ENCODE measurements around the gene USP20.
"Not testable (repeated sequence)": the region's sequence is repeated elsewhere in the genome, so short reads cannot be mapped to it uniquely, and the experiment has no call there.

Gene USP20

GRCh38 chr9:129835128-129835859 is at the start of gene USP20, which contains the start of gene C9orf78:
Gene USP20, plus strand, starts transcription at chr9:129835458. Its CDS starts 17,098 bp downstream, at chr9:129852556.
Gene C9orf78, minus strand, starts transcription at chr9:129835275. Its CDS starts 54 bp downstream, at chr9:129835221.
- DNase-seq (ENCODE audit: low read depth) = peak; percentile 100
- Histone ChIP-seq H3K36me3 (ENCODE audit: control insufficient read depth, insufficient read depth, low read length, severe bottlenecking) (peaks cover 28% of the 10 kb centered on the region), H3K27me3 (replicated peaks; ENCODE audit: control insufficient read depth, insufficient read depth, low read length) (no peaks in the 10 kb centered on the region), H3K4me1 (ENCODE audit: control insufficient read depth, insufficient read depth, low read length) (peaks cover 30% of the 10 kb centered on the region), H3K9me3 (ENCODE audit: control insufficient read depth, low read length) (no peaks in the 10 kb centered on the region), H3K9ac (ENCODE audit: low read length) (peak within 1 kb of the TSS; percentile 91), H3K4me3 (ENCODE audit: low read length) (peak within 1 kb of the TSS; percentile 94)

GRCh38 chr9:129785866-129786265 is 49.4 kb upstream of the USP20 start:
- Histone ChIP-seq H3K36me3 (ENCODE audit: control insufficient read depth, insufficient read depth, low read length, severe bottlenecking) (no peaks in the 10 kb centered on the region), H3K9ac (ENCODE audit: low read length) (no peak overlapping the region), H3K4me1 (ENCODE audit: control insufficient read depth, insufficient read depth, low read length) (peaks cover 20% of the 10 kb centered on the region), H3K27me3 (replicated peaks; ENCODE audit: control insufficient read depth, insufficient read depth, low read length) (no peaks in the 10 kb centered on the region), H3K9me3 (ENCODE audit: control insufficient read depth, low read length) (no peaks in the 10 kb centered on the region), H3K4me3 (ENCODE audit: low read length) (no peak overlapping the region)
- no peak for DNase-seq (ENCODE audit: low read depth)

GRCh38 chr9:129786481-129786880 is 48.8 kb upstream of the USP20 start:
- Histone ChIP-seq H3K9me3 (ENCODE audit: control insufficient read depth, low read length) (no peaks in the 10 kb centered on the region), H3K9ac (ENCODE audit: low read length) (no peak overlapping the region), H3K27me3 (replicated peaks; ENCODE audit: control insufficient read depth, insufficient read depth, low read length) (no peaks in the 10 kb centered on the region), H3K4me1 (ENCODE audit: control insufficient read depth, insufficient read depth, low read length) (peaks cover 20% of the 10 kb centered on the region), H3K36me3 (ENCODE audit: control insufficient read depth, insufficient read depth, low read length, severe bottlenecking) (no peaks in the 10 kb centered on the region), H3K4me3 (ENCODE audit: low read length) (no peak overlapping the region)
- DNase-seq (ENCODE audit: low read depth) = no peak

GRCh38 chr9:129794549-129794948 is 40.7 kb upstream of the USP20 start:
- Histone ChIP-seq H3K9ac (ENCODE audit: low read length) (no peak overlapping the region), H3K27me3 (replicated peaks; ENCODE audit: control insufficient read depth, insufficient read depth, low read length) (peaks cover 33% of the 10 kb centered on the region), H3K36me3 (ENCODE audit: control insufficient read depth, insufficient read depth, low read length, severe bottlenecking) (no peaks in the 10 kb centered on the region), H3K4me1 (ENCODE audit: control insufficient read depth, insufficient read depth, low read length) (no peaks in the 10 kb centered on the region), H3K9me3 (ENCODE audit: control insufficient read depth, low read length) (no peaks in the 10 kb centered on the region), H3K4me3 (ENCODE audit: low read length) (no peak overlapping the region)
- DNase-seq (ENCODE audit: low read depth) = no peak

GRCh38 chr9:129796029-129796428 is 39.2 kb upstream of the USP20 start:
- H3K4me3 ChIP-seq (ENCODE audit: low read length); H3K4me1 ChIP-seq (ENCODE audit: control insufficient read depth, insufficient read depth, low read length); H3K9ac ChIP-seq (ENCODE audit: low read length); H3K9me3 ChIP-seq (ENCODE audit: control insufficient read depth, low read length); H3K36me3 ChIP-seq (ENCODE audit: control insufficient read depth, insufficient read depth, low read length, severe bottlenecking); DNase-seq (ENCODE audit: low read depth): not testable (repeated sequence)
- H3K27me3 ChIP-seq (replicated peaks; ENCODE audit: control insufficient read depth, insufficient read depth, low read length) = peaks cover 33% of the 10 kb centered on the region

GRCh38 chr9:129798973-129799372 is 36.3 kb upstream of the USP20 start:
- no peak for DNase-seq (ENCODE audit: low read depth)
- Histone ChIP-seq H3K27me3 (replicated peaks; ENCODE audit: control insufficient read depth, insufficient read depth, low read length) (peaks cover 24% of the 10 kb centered on the region), H3K4me3 (ENCODE audit: low read length) (no peak overlapping the region), H3K36me3 (ENCODE audit: control insufficient read depth, insufficient read depth, low read length, severe bottlenecking) (no peaks in the 10 kb centered on the region), H3K9me3 (ENCODE audit: control insufficient read depth, low read length) (no peaks in the 10 kb centered on the region), H3K9ac (ENCODE audit: low read length) (no peak overlapping the region), H3K4me1 (ENCODE audit: control insufficient read depth, insufficient read depth, low read length) (peaks cover 4% of the 10 kb centered on the region)

- Histone ChIP-seq H3K27me3 (replicated peaks; ENCODE audit: control insufficient read depth, insufficient read depth, low read length) (peaks cover under 1% of the 10 kb centered on the region), H3K4me1 (ENCODE audit: control insufficient read depth, insufficient read depth, low read length) (peaks cover 5% of the 10 kb centered on the region), H3K9ac (ENCODE audit: low read length) (no peak overlapping the region), H3K4me3 (ENCODE audit: low read length) (no peak overlapping the region), H3K36me3 (ENCODE audit: control insufficient read depth, insufficient read depth, low read length, severe bottlenecking) (no peaks in the 10 kb centered on the region), H3K9me3 (ENCODE audit: control insufficient read depth, low read length) (no peaks in the 10 kb centered on the region)
- DNase-seq (ENCODE audit: low read depth) = no peak
Measured at GRCh38 chr9:129801504-129801903, 33.8 kb upstream of the USP20 start.

- Histone ChIP-seq H3K4me3 (ENCODE audit: low read length) (peak within 1 kb of the TSS; percentile 88), H3K27me3 (replicated peaks; ENCODE audit: control insufficient read depth, insufficient read depth, low read length) (no peaks in the 10 kb centered on the region), H3K36me3 (ENCODE audit: control insufficient read depth, insufficient read depth, low read length, severe bottlenecking) (peaks cover 8% of the 10 kb centered on the region), H3K9me3 (ENCODE audit: control insufficient read depth, low read length) (no peaks in the 10 kb centered on the region), H3K4me1 (ENCODE audit: control insufficient read depth, insufficient read depth, low read length) (peaks cover 5% of the 10 kb centered on the region), H3K9ac (ENCODE audit: low read length) (peak within 1 kb of the TSS; percentile 83)
- DNase-seq (ENCODE audit: low read depth) = peak; percentile 98
Measured at GRCh38 chr9:129802833-129803675, 32.2 kb upstream of the USP20 start, which contains the start of gene TOR1B. Gene TOR1B, plus strand, starts transcription at chr9:129803184. Its CDS starts 29 bp downstream, at chr9:129803213.

GRCh38 chr9:129803676-129804060 is 31.6 kb upstream of the USP20 start:
- peak overlapping the region; percentile 83 for H3K9ac ChIP-seq (ENCODE audit: low read length)
- no peak for DNase-seq (ENCODE audit: low read depth)
- H3K36me3 ChIP-seq (ENCODE audit: control insufficient read depth, insufficient read depth, low read length, severe bottlenecking) = peaks cover 8% of the 10 kb centered on the region

GRCh38 chr9:129806061-129806460 is 29.2 kb upstream of the USP20 start:
- H3K9ac ChIP-seq (ENCODE audit: low read length) = no peak overlapping the region
- H3K36me3 ChIP-seq (ENCODE audit: control insufficient read depth, insufficient read depth, low read length, severe bottlenecking) = peaks cover 17% of the 10 kb centered on the region
- H3K27me3 ChIP-seq (replicated peaks; ENCODE audit: control insufficient read depth, insufficient read depth, low read length) = no peaks in the 10 kb centered on the region
- H3K4me3 ChIP-seq (ENCODE audit: low read length) = no peak overlapping the region
- no peaks in the 10 kb centered on the region for H3K9me3 ChIP-seq (ENCODE audit: control insufficient read depth, low read length)
- DNase-seq (ENCODE audit: low read depth) = no peak
- H3K4me1 ChIP-seq (ENCODE audit: control insufficient read depth, insufficient read depth, low read length) = peaks cover 5% of the 10 kb centered on the region

More at GRCh38 chr9:129803676-129804060, 31.6 kb upstream of the USP20 start:
- Histone ChIP-seq H3K9me3 (ENCODE audit: control insufficient read depth, low read length) (no peaks in the 10 kb centered on the region), H3K4me1 (ENCODE audit: control insufficient read depth, insufficient read depth, low read length) (peaks cover 5% of the 10 kb centered on the region), H3K4me3 (ENCODE audit: low read length) (peak overlapping the region; percentile 88), H3K27me3 (replicated peaks; ENCODE audit: control insufficient read depth, insufficient read depth, low read length) (no peaks in the 10 kb centered on the region)

- H3K36me3 ChIP-seq (ENCODE audit: control insufficient read depth, insufficient read depth, low read length, severe bottlenecking) = peaks cover 24% of the 10 kb centered on the region
- no peaks in the 10 kb centered on the region for H3K9me3 ChIP-seq (ENCODE audit: control insufficient read depth, low read length)
- H3K27me3 ChIP-seq (replicated peaks; ENCODE audit: control insufficient read depth, insufficient read depth, low read length) = no peaks in the 10 kb centered on the region
- H3K4me1 ChIP-seq (ENCODE audit: control insufficient read depth, insufficient read depth, low read length) = peaks cover 5% of the 10 kb centered on the region
- DNase-seq (ENCODE audit: low read depth) = no peak
- H3K9ac ChIP-seq (ENCODE audit: low read length) = no peak overlapping the region
- no peak overlapping the region for H3K4me3 ChIP-seq (ENCODE audit: low read length)
Measured at GRCh38 chr9:129809346-129809745, 25.9 kb upstream of the USP20 start.
